PFSK-1 (cell line): ENCODE measurements around the gene PTPRN2.

ENCODE experiments used
- FOXP2 ChIP-seq: optimal IDR thresholded peaks from 2 replicates; pipeline ENCODE3; 2011; ENCODE audit warnings: borderline replicate concordance, control low read depth, inconsistent platforms; ENCODE audit not compliant: insufficient read depth; ENCODE audit errors: extremely low read length, extremely low read depth
- POLR2AphosphoS5 ChIP-seq: IDR thresholded peaks from 2 replicates; pipeline ENCODE4 v1.6.1; 2012; ENCODE audit warnings: low read depth, mild to moderate bottlenecking, control low read depth, low read length, moderate library complexity
- SIN3A ChIP-seq: IDR thresholded peaks from 2 replicates; pipeline ENCODE4 v1.6.1; 2012; ENCODE audit warnings: mild to moderate bottlenecking, low read length, moderate library complexity, borderline replicate concordance; ENCODE audit not compliant: insufficient read depth
- TAF1 ChIP-seq: IDR thresholded peaks from 2 replicates; pipeline ENCODE4 v1.6.1; 2012; ENCODE audit warnings: low read length, control low read depth, borderline replicate concordance; ENCODE audit not compliant: insufficient read depth
- TF ChIP-seq, protein P1 (sequence below), 2 experiments: IDR thresholded peaks; 2 replicates each; pipeline versions ENCODE4 v1.6.1 to v1.8.0; 2011 to 2012; ENCODE audit warnings: low read depth in 2 of 2, low read length in 2 of 2, control low read depth in 1 of 2, inconsistent platforms in 1 of 2, mild to moderate bottlenecking in 1 of 2, moderate library complexity in 1 of 2; ENCODE audit not compliant: insufficient read depth in 1 of 2

The PTPRN2 gene

DNA sequence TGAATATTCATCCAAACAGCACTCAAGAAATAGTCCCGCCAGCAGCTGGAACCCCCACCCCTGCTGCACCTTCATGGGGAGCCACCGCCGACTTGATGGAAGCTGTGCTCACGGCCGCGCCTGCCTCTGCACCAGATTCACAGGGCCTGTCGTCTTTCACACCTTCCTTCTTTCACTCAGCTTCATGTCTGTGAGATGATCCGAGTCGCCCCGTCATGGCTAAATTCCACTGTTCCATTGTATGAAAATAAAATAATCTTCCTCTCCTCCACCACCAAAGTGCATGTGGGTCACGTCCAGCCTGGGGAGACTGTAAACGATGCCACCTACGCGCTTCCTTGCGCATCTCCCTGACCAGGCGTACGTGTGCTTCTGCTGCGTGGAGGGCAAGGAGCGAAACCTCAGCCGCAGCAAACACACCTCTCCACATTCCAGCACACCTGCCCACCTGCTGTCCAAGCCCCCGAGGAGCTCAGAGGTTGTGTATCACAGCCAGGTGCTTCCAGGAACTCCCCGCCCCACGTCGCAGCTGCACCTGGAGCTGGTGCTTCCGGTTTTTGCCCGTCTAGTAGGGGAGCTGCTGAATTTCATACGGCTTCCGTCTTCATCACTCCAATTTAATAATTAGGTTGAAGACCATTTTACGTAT is 137.0 kb downstream of the PTPRN2 start:
- TF ChIP-seq, protein P1, sequence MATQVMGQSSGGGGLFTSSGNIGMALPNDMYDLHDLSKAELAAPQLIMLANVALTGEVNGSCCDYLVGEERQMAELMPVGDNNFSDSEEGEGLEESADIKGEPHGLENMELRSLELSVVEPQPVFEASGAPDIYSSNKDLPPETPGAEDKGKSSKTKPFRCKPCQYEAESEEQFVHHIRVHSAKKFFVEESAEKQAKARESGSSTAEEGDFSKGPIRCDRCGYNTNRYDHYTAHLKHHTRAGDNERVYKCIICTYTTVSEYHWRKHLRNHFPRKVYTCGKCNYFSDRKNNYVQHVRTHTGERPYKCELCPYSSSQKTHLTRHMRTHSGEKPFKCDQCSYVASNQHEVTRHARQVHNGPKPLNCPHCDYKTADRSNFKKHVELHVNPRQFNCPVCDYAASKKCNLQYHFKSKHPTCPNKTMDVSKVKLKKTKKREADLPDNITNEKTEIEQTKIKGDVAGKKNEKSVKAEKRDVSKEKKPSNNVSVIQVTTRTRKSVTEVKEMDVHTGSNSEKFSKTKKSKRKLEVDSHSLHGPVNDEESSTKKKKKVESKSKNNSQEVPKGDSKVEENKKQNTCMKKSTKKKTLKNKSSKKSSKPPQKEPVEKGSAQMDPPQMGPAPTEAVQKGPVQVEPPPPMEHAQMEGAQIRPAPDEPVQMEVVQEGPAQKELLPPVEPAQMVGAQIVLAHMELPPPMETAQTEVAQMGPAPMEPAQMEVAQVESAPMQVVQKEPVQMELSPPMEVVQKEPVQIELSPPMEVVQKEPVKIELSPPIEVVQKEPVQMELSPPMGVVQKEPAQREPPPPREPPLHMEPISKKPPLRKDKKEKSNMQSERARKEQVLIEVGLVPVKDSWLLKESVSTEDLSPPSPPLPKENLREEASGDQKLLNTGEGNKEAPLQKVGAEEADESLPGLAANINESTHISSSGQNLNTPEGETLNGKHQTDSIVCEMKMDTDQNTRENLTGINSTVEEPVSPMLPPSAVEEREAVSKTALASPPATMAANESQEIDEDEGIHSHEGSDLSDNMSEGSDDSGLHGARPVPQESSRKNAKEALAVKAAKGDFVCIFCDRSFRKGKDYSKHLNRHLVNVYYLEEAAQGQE (IDR thresholded peaks at IDR 0.05; ENCODE audit: insufficient read depth in 1 of 2, low read depth in 2 of 2, low read length in 2 of 2), result no peak
- TF ChIP-seq TAF1 (no peak), SIN3A (no peak), POLR2AphosphoS5 (no peak), FOXP2 (no peak)

DNA sequence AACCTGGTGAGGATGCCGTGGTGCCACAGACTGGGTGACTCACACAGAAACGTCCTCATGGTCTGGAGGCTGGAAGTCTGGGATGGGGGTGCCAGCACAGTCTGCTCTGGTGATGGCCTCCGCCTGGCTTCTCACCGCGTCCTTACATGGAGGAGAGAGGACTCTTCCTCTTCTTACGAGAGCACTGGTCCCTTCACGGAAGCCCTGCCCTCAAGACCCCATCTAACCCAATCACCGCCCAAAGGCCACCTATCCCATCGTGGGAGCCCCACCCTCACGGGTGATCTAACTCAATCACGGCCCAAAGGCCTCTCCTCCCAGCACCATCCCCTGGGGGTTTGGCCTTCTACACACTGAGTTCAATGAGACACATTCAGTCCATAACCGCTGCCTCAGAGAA is 137.7 kb downstream of the PTPRN2 start:
- TF ChIP-seq TAF1, result no peak

DNA sequence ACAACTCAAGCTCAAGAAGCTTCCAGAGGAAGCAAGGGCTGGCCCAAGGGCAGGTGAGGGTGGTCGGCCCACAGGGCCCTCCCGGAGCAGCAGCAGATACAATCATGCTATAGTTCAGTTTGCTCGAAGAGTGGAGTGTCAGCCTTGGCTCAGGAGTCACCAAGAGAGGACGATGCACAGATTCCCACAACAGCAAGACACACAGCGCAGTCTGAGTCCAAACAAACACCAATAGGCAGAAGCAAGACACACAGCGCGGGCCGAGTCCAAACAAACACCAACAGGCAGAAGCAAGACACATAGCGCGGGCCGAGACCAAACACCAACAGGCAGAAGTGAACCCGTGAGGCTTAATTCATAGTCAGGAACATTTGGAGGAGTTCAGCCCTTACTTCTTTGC is 138.4 kb downstream of the PTPRN2 start:
- TF ChIP-seq TAF1 (no peak), POLR2AphosphoS5 (no peak), SIN3A (no peak), FOXP2 (no peak)
- TF ChIP-seq, protein P1 (IDR thresholded peaks at IDR 0.05; ENCODE audit: insufficient read depth in 1 of 2, low read depth in 2 of 2, low read length in 2 of 2), result no peak

DNA sequence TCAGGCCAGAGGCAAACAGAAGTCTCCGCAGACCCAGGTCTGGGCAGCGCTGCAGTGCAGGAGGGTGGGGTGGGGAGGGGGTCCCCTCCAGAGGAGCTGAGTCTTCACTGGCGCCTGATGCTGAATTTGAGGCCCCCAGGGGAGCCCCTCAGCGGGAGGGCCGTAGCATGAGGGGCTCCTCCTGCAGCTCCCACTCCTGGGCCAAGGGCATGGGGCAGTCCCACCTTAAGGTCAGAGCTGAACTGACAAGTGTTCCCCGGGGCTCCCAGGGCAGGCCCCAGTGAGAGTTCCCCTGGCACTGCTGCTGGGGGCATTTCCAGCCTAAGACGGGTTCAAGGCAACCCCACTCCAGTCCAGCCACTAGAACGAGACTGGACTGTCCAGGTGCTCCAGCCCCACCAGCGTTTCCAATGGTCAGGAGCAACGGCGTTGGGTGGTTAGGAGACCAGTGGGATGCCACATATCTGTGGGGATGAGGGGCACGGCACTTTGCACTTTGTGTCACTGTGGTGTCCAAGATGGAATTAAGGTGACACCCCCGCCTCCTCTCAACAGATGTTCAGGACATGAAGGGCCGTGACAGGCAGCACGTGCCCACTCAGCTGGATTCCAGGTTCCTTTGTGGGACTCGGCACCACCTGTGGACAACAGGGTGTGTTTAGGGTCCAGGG is 139.1 kb downstream of the PTPRN2 start:
- TF ChIP-seq SIN3A, result no peak
- no peak for TF ChIP-seq FOXP2
- TF ChIP-seq POLR2AphosphoS5, result no peak
- no peak for TF ChIP-seq TAF1
- TF ChIP-seq, protein P1 (IDR thresholded peaks at IDR 0.05; ENCODE audit: insufficient read depth in 1 of 2, low read depth in 2 of 2, low read length in 2 of 2), result no peak

DNA sequence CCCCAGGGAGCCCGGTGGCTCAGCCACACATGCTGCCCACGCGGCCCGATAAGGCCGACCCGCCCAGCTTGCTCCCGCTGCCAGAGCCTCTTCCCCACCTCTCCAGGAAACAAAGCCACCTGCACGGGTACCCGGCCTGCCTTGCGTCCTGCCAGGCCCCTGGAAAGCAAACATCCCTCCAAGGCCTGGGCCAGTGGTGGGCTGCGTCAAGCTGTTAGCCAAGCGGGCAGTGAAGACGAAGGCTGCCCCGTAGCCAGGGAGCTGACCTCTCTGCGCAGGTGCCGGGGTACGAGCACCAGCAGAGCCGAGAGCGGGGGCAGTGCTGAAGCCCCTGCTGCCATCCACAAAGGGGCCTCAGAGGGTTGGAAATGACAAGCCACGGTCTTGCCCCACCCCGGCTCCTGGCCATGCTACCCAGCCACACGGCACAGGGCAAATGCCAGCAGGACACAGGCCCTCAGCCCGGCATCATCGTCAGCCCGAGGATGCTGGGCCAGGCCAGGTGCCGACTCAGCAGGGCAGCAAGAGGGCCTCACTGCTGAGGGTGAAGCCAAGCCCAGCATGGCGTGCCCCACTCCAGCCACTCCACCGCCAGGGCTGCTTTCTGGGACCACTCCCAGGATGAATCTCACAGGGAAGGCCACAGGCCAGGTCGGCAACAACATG is 140.0 kb downstream of the PTPRN2 start:
- TF ChIP-seq POLR2AphosphoS5, result no peak
- no peak for TF ChIP-seq TAF1
- no peak for TF ChIP-seq FOXP2
- TF ChIP-seq, protein P1 (IDR thresholded peaks at IDR 0.05; ENCODE audit: insufficient read depth in 1 of 2, low read depth in 2 of 2, low read length in 2 of 2), result no peak
- no peak for TF ChIP-seq SIN3A
